IMR-90 (cell line): Measurements from ENCODE around the gene PAPSS2. TPM values are rescaled to one million over a fixed set of nuclear protein-coding genes. Genes with fewer than 3 reads are reported as not detected.

ENCODE experiments used
- ATAC-seq: fragments of 200-7000 bp; cut with Tn5 transposase; 2 replicates; pipeline ENCODE4 v1.9.1; 2020; ENCODE audit warnings: low read depth, mild to moderate bottlenecking, moderate library complexity
- BruUV-seq: library from RNA; stranded (reverse); fragments of 400-500 nt; replicated peaks from 2 replicates; lab custom pipeline; 2021; lab: Mats Ljungman, UMichigan
- CTCF ChIA-PET: fragments of 300-600 bp; formaldehyde crosslinking; extraction: SDS; loops from one replicate; lab custom pipeline; 2021; ENCODE audit warnings: antibody characterized with exemption; lab: Yijun Ruan, JAX
- POLR2A ChIA-PET: fragments of 300-600 bp; sonication (Branson Sonifier 250); formaldehyde crosslinking; loops from one replicate; lab custom pipeline; 2022; ENCODE audit warnings: antibody characterized with exemption; ENCODE audit not compliant: unreplicated experiment; lab: Charles Lee
- DNase-seq: peaks from one replicate; pipeline ENCODE4 v3.0.0; 2013
- H2AFZ ChIP-seq: replicated peaks from 2 replicates; pipeline ENCODE3; 2013; ENCODE audit warnings: low read length, mild to moderate bottlenecking; ENCODE audit not compliant: poor library complexity
- H2AK5ac ChIP-seq: 2 replicates; pipeline ENCODE4 v1.6.1; 2013; ENCODE audit warnings: low read depth, low read length, inconsistent platforms
- H2AK9ac ChIP-seq: replicated peaks from 2 replicates; pipeline ENCODE3; 2013; ENCODE audit warnings: mild to moderate bottlenecking, low read depth, low read length, moderate library complexity; ENCODE audit not compliant: poor library complexity
- H2BK120ac ChIP-seq: 2 replicates; pipeline ENCODE4 v1.6.1; 2013; ENCODE audit warnings: low read depth, low read length, inconsistent platforms
- H2BK15ac ChIP-seq: 3 replicates; pipeline ENCODE4 v1.6.1; 2013; ENCODE audit warnings: low read depth, low read length, inconsistent platforms
- H2BK20ac ChIP-seq: 2 replicates; pipeline ENCODE4 v1.6.1; 2013; ENCODE audit warnings: low read depth, mild to moderate bottlenecking, inconsistent platforms, low read length, moderate library complexity
- H2BK5ac ChIP-seq: 2 replicates; pipeline ENCODE4 v1.6.1; 2013; ENCODE audit warnings: mild to moderate bottlenecking, low read depth, low read length, inconsistent platforms; ENCODE audit not compliant: poor library complexity, severe bottlenecking
- H3K14ac ChIP-seq: replicated peaks from 2 replicates; pipeline ENCODE4 v1.6.1; 2013; ENCODE audit warnings: low read depth, low read length, inconsistent platforms
- H3K18ac ChIP-seq: 2 replicates; pipeline ENCODE4 v1.6.1; 2013; ENCODE audit warnings: low read depth, low read length, control low read depth
- H3K23ac ChIP-seq: 2 replicates; pipeline ENCODE4 v1.6.1; 2013; ENCODE audit warnings: low read depth, low read length, inconsistent platforms
- H3K27ac ChIP-seq: 2 replicates; pipeline ENCODE4 v1.5.1; 2013; ENCODE audit warnings: mild to moderate bottlenecking, control low read depth, low read length; ENCODE audit not compliant: insufficient read depth
- H3K27me3 ChIP-seq: 2 replicates; pipeline ENCODE4 v1.6.1; 2013; ENCODE audit warnings: low read length; ENCODE audit not compliant: control insufficient read depth, insufficient read depth
- H3K36me3 ChIP-seq: 2 replicates; pipeline ENCODE4 v1.6.1; 2013; ENCODE audit warnings: low read length, mixed read lengths; ENCODE audit not compliant: control insufficient read depth, insufficient read depth
- H3K4ac ChIP-seq: 2 replicates; pipeline ENCODE4 v1.6.1; 2013; ENCODE audit warnings: low read depth, low read length, inconsistent platforms
- H3K4me1 ChIP-seq: 2 replicates; pipeline ENCODE4 v1.6.1; 2013; ENCODE audit warnings: low read length, mixed read lengths; ENCODE audit not compliant: control insufficient read depth, insufficient read depth
- H3K4me2 ChIP-seq: 2 replicates; pipeline ENCODE4 v1.6.1; 2013; ENCODE audit warnings: low read depth, mild to moderate bottlenecking, control low read depth, low read length, moderate library complexity
- H3K4me3 ChIP-seq: 2 replicates; pipeline ENCODE4 v1.5.1; 2013; ENCODE audit warnings: low read depth, mild to moderate bottlenecking, control low read depth, low read length, moderate library complexity; ENCODE audit not compliant: insufficient read depth
- H3K56ac ChIP-seq: 2 replicates; pipeline ENCODE4 v1.6.1; 2013; ENCODE audit warnings: low read length, inconsistent platforms; ENCODE audit not compliant: insufficient read depth; ENCODE audit errors: extremely low read depth
- H3K79me1 ChIP-seq, 2 experiments: 2 replicates each; pipeline ENCODE4 v1.6.1; 2013; ENCODE audit warnings: low read length in 2 of 2, inconsistent platforms in 1 of 2, low read depth in 1 of 2
- H3K9ac ChIP-seq: 2 replicates; pipeline ENCODE4 v1.6.1; 2013; ENCODE audit warnings: low read depth, low read length, control low read depth
- H3K9me1 ChIP-seq: 2 replicates; pipeline ENCODE4 v1.6.1; 2013; ENCODE audit warnings: low read length, inconsistent platforms; ENCODE audit not compliant: insufficient read depth
- H3K9me3 ChIP-seq: 2 replicates; pipeline ENCODE4 v1.6.1; 2013; ENCODE audit warnings: low read length; ENCODE audit not compliant: control insufficient read depth, insufficient read depth
- H4K20me1 ChIP-seq: 2 replicates; pipeline ENCODE4 v1.6.1; 2013; ENCODE audit warnings: low read length, inconsistent platforms; ENCODE audit not compliant: insufficient read depth
- H4K5ac ChIP-seq: 2 replicates; pipeline ENCODE4 v1.6.1; 2013; ENCODE audit warnings: mild to moderate bottlenecking, low read depth, low read length, control low read depth
- H4K8ac ChIP-seq, 2 experiments: 2 replicates each; pipeline ENCODE4 v1.6.1; 2013; ENCODE audit warnings: low read depth in 2 of 2, low read length in 2 of 2, control low read depth in 1 of 2, inconsistent platforms in 1 of 2
- H4K91ac ChIP-seq: 2 replicates; pipeline ENCODE4 v1.6.1; 2013; ENCODE audit warnings: low read depth, low read length, inconsistent platforms; ENCODE audit not compliant: insufficient read depth
- CEBPB ChIP-seq: IDR thresholded peaks from 2 replicates; pipeline ENCODE4 v1.6.1; 2012; ENCODE audit warnings: low read depth, low read length, improper control_type of control experiment
- CHD1 ChIP-seq: IDR thresholded peaks from 2 replicates; pipeline ENCODE4 v1.6.1; 2012; ENCODE audit warnings: low read depth, low read length, improper control_type of control experiment
- ELK1 ChIP-seq: fragments of 150-350 bp; IDR thresholded peaks from 2 replicates; pipeline ENCODE4 v1.6.1; 2016; ENCODE audit warnings: low read depth, mild to moderate bottlenecking, low read length, moderate library complexity, borderline replicate concordance
- FOS ChIP-seq: fragments of 150-350 bp; IDR thresholded peaks from 2 replicates; pipeline ENCODE4 v1.6.1; 2016; ENCODE audit warnings: low read depth, low read length
- MAFK ChIP-seq: IDR thresholded peaks from 2 replicates; pipeline ENCODE4 v1.6.1; 2012; ENCODE audit warnings: low read depth, low read length, improper control_type of control experiment
- MXI1 ChIP-seq: IDR thresholded peaks from 2 replicates; pipeline ENCODE4 v1.6.1; 2012; ENCODE audit warnings: low read depth, mild to moderate bottlenecking, low read length, moderate library complexity, borderline replicate concordance
- POLR2A ChIP-seq: IDR thresholded peaks from 2 replicates; pipeline ENCODE4 v1.6.1; 2012; ENCODE audit warnings: mild to moderate bottlenecking, low read depth, low read length
- RAD21 ChIP-seq: IDR thresholded peaks from 2 replicates; pipeline ENCODE4 v1.6.1; 2012; ENCODE audit warnings: low read length, improper control_type of control experiment
- RCOR1 ChIP-seq: IDR thresholded peaks from 2 replicates; pipeline ENCODE4 v1.6.1; 2012; ENCODE audit warnings: mild to moderate bottlenecking, low read length, improper control_type of control experiment; ENCODE audit not compliant: insufficient replicate concordance
- USF2 ChIP-seq: fragments of 150-350 bp; IDR thresholded peaks from 2 replicates; pipeline ENCODE4 v1.6.1; 2017; ENCODE audit warnings: mild to moderate bottlenecking, antibody characterized with exemption, low read length, low read depth
- WGBS, 2 experiments: methylation state at CpG; one replicate each; pipeline versions ENCODE4 v1.1.5 to v1.1.7; 2013; ENCODE audit warnings: missing lambda C conversion rate in 2 of 2; ENCODE audit not compliant: insufficient read length in 1 of 2; ENCODE audit errors: extremely low coverage in 2 of 2; 5-methylcytosine and 5-hydroxymethylcytosine counted together
- dilution Hi-C: fragments of 300-500 bp; cut with HindIII; formaldehyde crosslinking; loops from one replicate; pipeline ENCODE4 v1.14.3; 2018; ENCODE audit warnings: low sequenced_read_pairs; ENCODE audit not compliant: unreplicated experiment
- in situ Hi-C: fragments of 300-500 bp; cut with MboI; formaldehyde crosslinking; loops from 3 replicates; pipeline ENCODE4 v1.14.3; 2019; ENCODE audit warnings: low sequenced_read_pairs, inconsistent platforms, mixed read lengths
- intact Hi-C: fragments of 100-400 bp; cut with micrococcal nuclease; formaldehyde crosslinking; loops from 2 replicates; pipeline ENCODE4 v1.10.0; 2022
- polyA plus RNA-seq, 3 experiments: library from polyadenylated mRNA; depleted of rRNA; stranded (reverse); fragments of >200 nt; gene quantifications; 2 replicates each; pipeline ENCODE4 v1.2.3, GENCODE V29; 2012; ENCODE audit warnings: low replicate concordance in 1 of 3
- total RNA-seq: library from RNA; depleted of rRNA; stranded (reverse); fragments of >200 nt; gene quantifications from 2 replicates; pipeline ENCODE4 v1.2.3, GENCODE V29; 2012

Gene PAPSS2
- total and polyA plus RNA-seq, 2 of the 4 experiments (the other 2 are of a cell fraction), result 55.0 to 63.3 TPM

- no CpG with 5 or more reads among the region's 1 CpG for WGBS, 2 experiments
- no TSS peak for BruUV-seq
Measured at GRCh38 chr10:87617503-87617902, 42.2 kb upstream of the PAPSS2 start.

More at GRCh38 chr10:87617503-87617902, 42.2 kb upstream of the PAPSS2 start:
- no peak overlapping the region for H3K56ac ChIP-seq
- intact Hi-C loops, result no loop called here
- no peak overlapping the region for H3K4me2 ChIP-seq
- no peak overlapping the region for H3K4ac ChIP-seq
- H3K27ac ChIP-seq, result no peak overlapping the region
- no peak overlapping the region for H2AK9ac ChIP-seq
- no peak overlapping the region for H3K9ac ChIP-seq
- H2BK15ac ChIP-seq, result no peak overlapping the region
- H2AK5ac ChIP-seq, result no peak overlapping the region
- peaks cover 33% of the 10 kb centered on the region for H3K27me3 ChIP-seq
- H3K18ac ChIP-seq, result no peak overlapping the region
- in situ Hi-C loops, result no loop called here
- CTCF ChIA-PET, result no interaction called here
- no peak overlapping the region for H4K5ac ChIP-seq
- H2BK20ac ChIP-seq, result no peak overlapping the region
- ATAC-seq, result no peak
- H2BK120ac ChIP-seq, result no peak overlapping the region
- H3K36me3 ChIP-seq, result no peaks in the 10 kb centered on the region
- TF ChIP-seq RAD21 (no peak), MAFK (no peak), CHD1 (no peak), FOS (no peak), ELK1 (no peak), MXI1 (no peak), USF2 (no peak), POLR2A (no peak), RCOR1 (no peak), CEBPB (no peak)
- H3K4me3 ChIP-seq, result no peak overlapping the region
- no peak overlapping the region for H2AFZ ChIP-seq
- no peak overlapping the region for H2BK5ac ChIP-seq
- POLR2A ChIA-PET, result no interaction called here
- H4K8ac ChIP-seq, result no peak overlapping the region
- peaks cover 5% of the 10 kb centered on the region; the same call in 1 of the 2 replicates for H3K4me1 ChIP-seq
- H3K14ac ChIP-seq, result no peak overlapping the region
- no peak overlapping the region for H4K91ac ChIP-seq
- no peaks in the 10 kb centered on the region for H3K9me1 ChIP-seq
- H4K20me1 ChIP-seq, result no peaks in the 10 kb centered on the region
- H3K9me3 ChIP-seq, result no peaks in the 10 kb centered on the region
- dilution Hi-C loops, result no loop called here
- no peak overlapping the region for H3K23ac ChIP-seq
- H3K79me1 ChIP-seq, result no peaks in the 10 kb centered on the region
- no peak for DNase-seq
